ENCODE data around the gene PRSS22.

PRSS22 gene

GRCh38 chr16:2827831-2828520 is 30.0 kb downstream of the PRSS22 start:
- no peak for DNase-seq

DNA sequence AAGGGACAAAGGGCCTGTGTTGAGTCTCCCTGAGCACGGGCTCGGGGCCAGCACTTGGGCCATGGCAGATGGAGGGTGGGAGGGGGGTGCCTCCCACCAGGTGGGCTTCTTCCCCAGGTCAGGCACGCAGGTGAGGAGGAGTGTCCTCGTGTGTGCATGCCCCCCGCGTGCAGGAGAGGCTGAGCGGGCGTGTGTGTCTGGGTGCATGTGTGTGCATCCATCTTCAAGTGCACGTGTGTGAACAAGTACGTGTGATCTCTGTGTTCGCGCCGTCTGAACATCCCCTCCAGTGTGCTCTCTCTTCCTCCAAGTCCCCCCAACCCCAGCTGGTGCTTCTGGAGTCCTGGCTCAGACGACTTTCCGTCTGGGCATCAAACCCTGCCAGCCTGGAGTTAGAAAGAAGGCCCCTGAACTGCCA is 30.6 kb downstream of the PRSS22 start:
- no peak for DNase-seq

GRCh38 chr16:2826591-2827373 is 31.2 kb downstream of the PRSS22 start:
- no peak for DNase-seq

- DNase-seq = no peak
These were observed 32.1 kb downstream of the PRSS22 start for GRCh38 chr16:2825906-2826305.

GRCh38 chr16:2825049-2825742 is 32.8 kb downstream of the PRSS22 start:
- no peak for DNase-seq

DNA sequence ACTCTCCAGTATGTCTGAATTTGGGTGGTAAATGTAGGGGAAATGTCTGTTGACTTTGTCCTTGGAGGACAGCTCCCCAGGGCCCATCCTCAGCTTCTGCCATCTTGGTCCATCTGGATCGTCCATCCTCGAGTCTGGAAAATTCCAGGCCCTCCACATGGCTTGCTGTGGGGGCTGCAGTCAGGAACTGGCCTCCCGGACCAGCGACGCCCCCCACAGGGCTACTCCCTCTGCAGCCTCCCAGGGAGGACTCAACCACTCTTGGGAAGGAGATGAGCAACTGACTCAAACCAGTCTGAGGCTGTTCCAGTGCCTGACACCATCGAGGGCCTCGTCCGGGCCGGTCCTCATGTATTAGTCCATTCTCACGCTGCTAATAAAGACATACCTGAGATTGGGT is 33.3 kb downstream of the PRSS22 start:
- DNase-seq = no peak

DNA sequence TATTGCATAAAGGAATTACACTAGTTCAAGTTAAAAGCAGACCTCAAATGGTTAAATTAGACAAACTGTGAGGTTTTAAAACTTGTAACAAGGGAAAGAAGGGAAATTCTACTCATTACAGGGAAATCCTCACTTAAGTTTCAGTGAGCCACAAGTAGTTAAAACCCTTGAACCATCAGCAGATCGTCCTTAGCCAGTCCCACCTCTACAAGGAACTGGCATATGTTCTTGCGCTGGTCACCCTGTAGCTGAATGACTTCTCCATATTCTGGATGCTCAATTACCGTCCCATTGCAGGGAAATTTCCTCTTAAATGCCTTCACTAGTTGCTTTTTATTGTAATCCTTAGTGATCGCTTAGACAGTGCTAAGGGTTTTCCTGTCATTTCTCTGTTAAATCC is 35.5 kb downstream of the PRSS22 start:
- DNase-seq = no peak

GRCh38 chr16:2822158-2822495 is 35.8 kb downstream of the PRSS22 start:
- DNase-seq = no peak

- DNase-seq = no peak
These were observed 36.3 kb downstream of the PRSS22 start for GRCh38 chr16:2821487-2822157.

DNA sequence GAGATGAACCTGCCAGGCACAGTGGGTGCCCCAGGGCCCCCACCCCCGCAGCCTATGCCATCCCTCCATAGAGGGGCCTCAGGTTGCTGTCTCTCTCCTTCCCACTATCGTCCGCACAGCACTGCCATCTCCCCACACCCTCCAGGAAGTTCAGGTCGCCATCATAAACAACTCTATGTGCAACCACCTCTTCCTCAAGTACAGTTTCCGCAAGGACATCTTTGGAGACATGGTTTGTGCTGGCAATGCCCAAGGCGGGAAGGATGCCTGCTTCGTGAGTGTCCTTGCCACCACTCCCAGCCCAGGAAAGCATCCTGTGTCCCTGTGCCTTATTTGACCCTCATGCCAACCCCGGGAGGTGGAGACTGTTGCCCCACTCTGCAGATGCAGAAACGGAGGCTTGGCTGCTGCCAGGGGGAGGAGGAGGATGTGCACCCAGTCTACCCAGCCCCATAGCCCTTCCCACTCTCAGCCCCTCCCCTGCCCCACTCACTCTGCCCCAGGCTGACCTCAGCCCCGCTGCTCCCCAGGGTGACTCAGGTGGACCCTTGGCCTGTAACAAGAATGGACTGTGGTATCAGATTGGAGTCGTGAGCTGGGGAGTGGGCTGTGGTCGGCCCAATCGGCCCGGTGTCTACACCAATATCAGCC is 37.0 kb downstream of the PRSS22 start:
- DNase-seq = no peak

DNA sequence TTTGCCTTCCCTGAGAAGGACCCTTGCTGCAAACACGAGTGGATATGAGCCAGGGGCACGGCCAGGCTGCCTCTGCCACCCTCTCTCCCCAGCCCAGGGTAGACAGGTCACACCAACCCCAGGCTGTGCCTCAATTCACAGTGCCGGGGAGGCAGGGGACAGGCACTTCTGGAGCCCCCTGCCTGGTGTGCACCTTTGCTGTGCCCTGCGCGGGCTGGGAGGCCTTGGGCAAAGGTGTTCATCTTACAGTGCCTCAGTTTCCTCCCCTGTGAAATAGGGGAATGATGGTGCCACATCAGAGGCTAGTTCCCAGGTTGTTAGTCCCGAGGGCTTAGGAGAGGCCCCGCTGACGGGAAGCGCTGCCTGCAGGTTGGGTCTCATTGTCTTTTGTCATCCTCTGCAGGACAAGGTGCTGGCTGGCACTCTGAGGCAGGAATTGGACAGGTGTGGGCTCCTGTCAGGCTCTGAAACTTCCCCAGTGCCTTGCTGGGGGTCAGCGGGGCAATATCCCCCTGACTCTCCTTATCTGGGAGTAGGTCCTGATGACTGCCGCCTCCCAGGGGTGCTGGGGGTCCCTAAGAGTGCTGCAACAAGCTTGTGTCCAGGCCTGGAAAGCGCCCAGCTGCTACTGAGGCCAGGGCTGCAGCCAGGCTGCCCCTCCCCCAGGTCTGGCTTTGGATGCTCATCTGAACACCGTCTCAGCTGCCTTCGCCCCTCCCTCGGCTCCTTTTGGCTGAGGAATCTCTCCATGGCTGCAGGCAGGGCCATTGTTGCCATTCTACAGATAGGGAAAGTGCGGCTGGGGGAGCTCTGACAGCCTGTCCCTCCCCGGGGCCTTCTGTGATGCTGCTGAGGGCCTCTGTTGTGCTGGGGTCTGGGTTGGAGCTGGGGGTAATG is 37.8 kb downstream of the PRSS22 start:
- no peak for DNase-seq

DNA sequence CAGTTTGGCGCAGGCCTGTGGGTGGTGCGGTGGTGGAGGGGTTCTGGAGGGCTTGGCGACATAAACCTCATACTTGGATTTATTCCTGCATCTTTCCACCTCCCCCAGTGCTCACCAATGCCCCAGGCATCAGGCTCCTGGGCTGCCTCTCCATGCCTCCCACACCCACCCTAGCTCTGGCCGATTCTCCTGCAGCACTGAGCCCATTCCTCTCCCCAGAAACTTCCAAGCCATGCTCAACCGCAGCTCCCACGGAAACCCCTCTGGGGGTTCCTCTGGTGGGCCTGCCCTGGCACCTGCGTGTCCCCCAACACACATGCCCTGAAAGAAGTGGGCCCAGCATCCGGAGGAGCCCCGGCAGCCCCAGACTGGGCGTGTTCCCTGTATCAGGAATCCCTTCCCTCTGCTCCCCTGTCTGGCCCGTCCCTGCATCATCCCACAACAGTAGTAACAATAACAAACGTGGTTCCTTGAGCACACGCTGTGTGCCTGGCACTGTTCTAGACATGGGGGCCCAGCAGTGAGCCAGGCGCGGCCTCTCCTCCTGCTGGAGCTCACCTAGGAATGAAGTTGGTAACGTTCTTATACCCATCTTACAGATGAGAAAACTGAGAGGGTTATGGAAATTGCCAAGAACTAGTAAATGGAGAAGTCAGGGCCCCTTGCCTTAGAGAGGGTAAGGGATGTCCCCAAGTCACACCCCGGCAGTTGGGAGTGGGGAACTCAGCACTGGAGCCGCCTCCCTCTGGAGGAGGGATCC is 38.6 kb downstream of the PRSS22 start:
- DNase-seq = no peak

DNA sequence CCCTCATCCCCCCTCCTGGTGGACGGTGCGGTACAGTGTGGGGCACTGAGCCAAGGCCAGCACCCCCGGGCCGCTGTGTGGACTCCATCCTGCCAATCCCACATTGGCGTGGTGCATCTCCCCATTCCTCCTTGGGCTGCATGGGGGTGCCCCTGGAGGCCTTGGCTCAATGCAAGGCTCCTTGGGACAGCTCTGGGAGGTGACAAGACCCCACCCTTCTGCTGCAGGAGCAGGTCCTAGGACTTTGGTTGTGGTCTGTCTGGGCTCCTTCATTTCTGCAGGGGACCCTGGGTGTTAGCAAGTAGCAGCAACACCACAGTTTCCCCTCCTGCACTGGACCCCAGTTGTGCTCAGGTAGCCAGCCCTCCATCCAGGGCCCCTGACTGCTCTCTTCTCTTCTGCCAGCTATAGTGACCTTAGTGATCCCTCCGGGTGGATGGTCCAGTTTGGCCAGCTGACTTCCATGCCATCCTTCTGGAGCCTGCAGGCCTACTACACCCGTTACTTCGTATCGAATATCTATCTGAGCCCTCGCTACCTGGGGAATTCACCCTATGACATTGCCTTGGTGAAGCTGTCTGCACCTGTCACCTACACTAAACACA is 39.6 kb downstream of the PRSS22 start:
- DNase-seq = no peak

GRCh38 chr16:2817340-2818271 is 40.4 kb downstream of the PRSS22 start:
- DNase-seq = no peak

DNA sequence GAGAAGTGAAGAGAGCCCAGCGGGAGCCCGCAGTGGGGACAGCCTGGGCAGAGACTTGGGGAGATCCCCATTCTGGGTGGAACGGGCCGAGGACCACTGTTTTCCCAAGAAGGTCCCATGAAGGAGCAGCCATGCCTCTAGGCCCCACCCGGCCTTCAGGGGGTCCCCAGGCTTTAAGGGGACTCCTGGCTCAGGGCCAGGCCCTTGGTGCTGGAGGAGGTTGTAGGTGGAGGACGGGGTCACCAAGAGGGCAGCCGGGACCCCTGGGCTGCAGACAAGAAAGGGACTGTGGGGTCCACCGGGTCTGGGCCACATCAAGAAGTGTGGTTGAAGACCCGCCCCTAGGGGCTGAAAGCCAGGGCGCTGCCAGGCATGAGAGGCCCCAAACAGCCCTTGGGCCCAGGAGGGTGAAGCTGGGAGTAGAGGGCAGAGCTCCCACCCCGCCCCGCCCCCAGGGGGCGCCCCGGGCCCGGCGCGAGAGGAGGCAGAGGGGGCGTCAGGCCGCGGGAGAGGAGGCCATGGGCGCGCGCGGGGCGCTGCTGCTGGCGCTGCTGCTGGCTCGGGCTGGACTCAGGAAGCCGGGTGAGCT is 41.1 kb downstream of the PRSS22 start, which contains the start of gene PRSS21:
TSS of gene PRSS21 (plus strand) at position 487 of the 589 bp plus-strand sequence. CDS start at position 519, 32 bp downstream.
- no peak for DNase-seq

DNA sequence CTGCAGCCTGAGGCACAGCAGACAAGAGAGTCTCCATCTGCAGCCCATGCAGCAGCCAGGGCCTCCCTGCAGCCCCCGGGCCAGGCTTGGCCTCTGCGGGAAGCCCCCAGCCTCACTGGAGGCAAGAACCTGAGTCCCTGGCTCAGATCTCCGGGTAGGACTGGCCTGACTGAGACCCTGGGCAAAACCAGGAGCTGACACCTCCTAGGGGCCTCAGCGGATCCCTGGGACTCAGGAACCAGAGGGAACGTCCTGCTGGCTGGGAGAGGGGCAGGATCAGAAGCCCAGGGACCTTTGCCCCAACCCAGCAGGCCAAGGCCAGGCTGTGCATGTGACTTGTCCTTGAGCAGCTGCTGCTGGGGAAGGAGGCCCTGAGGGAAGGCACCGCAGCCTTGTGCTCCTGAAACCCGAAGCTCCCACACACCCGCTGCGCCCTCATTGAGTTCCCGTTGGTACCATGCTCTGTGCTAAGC is 42.6 kb downstream of the PRSS22 start:
- DNase-seq = no peak

DNA sequence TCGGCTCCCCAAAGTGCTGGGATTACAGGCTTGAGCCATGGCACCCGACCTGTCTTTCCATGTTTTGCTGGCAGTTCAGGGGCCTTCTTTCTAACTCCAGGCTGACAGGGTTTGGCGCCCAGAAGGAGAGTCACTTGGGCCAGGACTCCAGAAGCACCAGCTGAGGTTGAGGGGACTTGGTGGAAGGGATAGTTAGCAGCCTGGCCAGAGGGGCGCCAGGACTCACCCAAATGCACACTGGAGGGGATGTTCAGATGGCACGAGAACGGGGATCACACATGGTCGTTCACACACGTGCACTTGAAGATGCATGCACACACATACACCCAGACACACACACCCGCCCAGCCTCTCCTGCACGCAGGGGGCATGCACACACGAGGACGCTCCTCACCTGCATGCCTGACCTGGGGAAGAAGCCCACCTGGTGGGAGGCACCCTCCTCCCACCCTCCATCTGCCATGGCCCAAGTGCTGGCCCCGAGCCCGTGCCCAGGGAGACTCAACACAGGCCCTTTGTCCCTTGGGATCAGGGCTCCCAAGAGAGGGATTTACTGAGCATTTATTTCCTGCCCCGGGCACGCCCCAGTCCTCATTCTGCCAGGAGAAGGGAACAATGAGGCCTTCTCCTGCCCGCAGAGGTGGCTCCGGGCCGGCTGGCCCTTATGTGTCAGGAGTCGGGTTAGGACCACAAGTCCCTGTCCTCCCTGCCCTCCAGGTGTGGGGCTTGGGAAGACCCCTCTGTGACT is 43.2 kb downstream of the PRSS22 start:
- no peak for DNase-seq

- no peak for DNase-seq
These were observed 44.2 kb downstream of the PRSS22 start for GRCh38 chr16:2813771-2814221.

All from NCI-H748 treated with DMSO at 0.1 percent for 48 hours (cell line).